ENCODE measurements around the gene CORO2A.
"Not testable (repeated sequence)": the region's sequence is repeated elsewhere in the genome, so short reads cannot be mapped to it uniquely, and the experiment has no call there.

Gene CORO2A

GRCh38 chr9:98180996-98181395 lies 11.4 kb downstream of the CORO2A start:
- no peak for TF ChIP-seq CTCF (IDR thresholded peaks at IDR 0.05; ENCODE audit: borderline replicate concordance, insufficient read depth, low read depth, low read length)
- H3K4me3 ChIP-seq (ENCODE audit: low read depth, low read length): no peak overlapping the region

DNA sequence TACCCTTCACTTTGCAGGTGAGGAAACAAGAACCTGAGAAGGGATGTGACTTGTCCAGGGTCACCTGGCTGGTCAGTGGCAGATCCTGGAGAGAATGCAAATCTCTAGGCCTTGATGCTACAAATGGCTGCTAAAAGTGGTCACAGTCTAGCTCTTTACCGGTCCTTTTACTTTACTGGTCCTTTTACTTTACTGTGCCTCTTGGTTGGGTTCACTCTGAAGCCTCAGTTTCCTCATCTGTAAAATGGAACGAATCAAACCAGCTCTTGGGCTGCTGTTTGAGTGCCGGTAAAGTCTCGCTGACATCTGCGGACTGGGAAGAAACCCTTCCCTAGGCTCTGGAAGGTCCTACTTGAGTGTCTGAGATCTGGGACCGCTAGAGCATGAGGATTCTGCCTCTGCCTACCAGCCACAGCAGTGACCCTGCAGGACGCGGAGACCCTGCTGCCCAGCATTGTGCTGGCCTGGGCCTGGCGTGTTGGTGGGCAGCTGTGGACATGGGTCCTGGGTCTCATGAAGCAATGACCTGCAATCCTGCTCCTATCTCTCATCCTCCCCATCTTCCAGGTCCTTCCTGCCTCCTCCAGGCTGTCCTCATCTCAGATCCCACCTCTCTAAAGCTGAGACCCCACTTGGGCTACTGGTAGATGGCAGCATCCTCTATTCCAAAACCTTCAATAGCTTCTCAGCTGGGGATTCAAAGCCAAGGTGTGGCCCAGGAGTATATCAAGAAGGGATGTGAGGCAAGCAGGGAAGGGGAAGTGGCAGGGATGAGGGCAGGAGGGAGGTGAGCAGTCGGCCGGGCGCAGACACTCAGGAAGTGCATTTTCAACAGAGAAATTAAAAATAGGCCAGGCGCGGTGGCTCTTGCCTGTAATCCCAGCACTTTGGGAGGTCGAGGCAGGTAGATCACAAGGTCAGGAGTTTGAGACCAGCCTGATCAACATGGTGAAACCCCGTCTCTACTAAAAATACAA lies 13.3 kb downstream of the CORO2A start:
- H3K4me3 ChIP-seq (ENCODE audit: low read depth, low read length): no peak overlapping the region
- TF ChIP-seq CTCF (IDR thresholded peaks at IDR 0.05; ENCODE audit: borderline replicate concordance, insufficient read depth, low read depth, low read length): no peak

DNA sequence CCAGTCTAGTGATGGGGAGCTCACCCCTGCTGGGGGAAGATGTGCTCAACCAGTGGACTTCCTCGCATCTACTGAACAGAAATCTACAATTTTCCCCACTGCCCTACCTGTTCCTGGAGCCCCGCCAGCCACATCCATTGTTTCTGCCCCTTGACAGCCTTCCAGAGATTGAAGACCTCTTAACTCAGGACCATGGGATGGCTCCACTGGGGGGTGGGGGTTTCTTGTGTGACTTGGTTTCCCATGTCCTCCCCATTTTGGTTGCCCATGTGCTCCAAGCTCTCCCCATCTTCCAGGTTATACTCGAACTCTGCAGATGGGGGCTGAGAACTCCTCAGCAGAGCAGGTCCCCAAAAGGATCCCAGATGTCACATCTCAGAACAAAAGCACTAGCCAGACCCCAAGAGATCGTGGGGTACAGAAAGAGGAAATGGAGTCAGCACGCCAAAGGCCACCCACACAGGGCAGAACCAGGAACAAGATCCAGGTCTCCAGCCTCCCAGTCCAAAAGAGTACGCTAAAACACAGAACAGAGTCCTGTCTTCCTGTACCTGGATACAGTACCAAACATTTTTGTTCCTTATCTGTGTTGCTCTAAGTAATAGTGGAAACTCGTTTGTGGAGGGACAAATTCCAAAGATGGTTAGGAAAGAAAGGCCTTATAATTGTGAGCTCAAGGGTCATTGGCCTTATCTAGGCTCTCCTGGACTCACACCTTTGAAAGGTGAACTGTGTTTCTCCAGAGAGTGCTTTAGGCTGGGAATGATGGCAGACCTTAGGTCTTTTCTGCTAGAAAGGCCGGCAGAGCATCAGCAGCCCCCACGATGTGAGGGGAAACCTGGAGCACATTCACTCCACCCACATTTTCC lies 15.8 kb downstream of the CORO2A start:
- H3K4me3 ChIP-seq (ENCODE audit: low read depth, low read length): no peak overlapping the region
- no peak for TF ChIP-seq CTCF (IDR thresholded peaks at IDR 0.05; ENCODE audit: borderline replicate concordance, insufficient read depth, low read depth, low read length)

GRCh38 chr9:98175762-98176161 lies 16.7 kb downstream of the CORO2A start:
- H3K4me3 ChIP-seq (ENCODE audit: low read depth, low read length): no peak overlapping the region
- no peak for TF ChIP-seq CTCF (IDR thresholded peaks at IDR 0.05; ENCODE audit: borderline replicate concordance, insufficient read depth, low read depth, low read length)

DNA sequence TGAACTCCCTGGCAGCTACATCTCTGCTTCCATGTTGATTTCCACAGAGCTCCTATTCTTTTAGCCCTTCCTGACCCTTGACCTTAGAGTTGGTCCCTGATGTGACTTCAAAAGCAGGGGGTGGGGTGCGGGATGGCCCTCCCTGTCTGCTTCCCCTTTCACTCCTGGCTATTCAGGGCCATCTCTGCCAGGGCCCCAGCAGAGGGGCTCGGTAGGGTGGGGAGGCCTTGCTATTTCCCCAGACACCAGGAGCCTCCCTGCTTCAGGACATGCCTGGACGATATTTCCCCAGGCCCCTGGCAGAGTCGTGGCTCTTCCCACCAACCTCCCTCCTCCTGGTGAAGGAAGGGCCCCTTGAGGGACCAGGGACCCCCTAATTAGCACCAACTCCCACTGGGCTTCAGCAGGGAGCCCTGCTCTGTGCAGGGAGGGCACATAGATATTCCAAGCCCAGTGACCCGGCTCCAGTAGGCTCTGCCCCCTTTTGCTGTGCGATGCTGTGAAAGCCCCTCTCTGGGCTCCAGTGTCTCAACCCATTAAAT lies 17.3 kb downstream of the CORO2A start:
- no peak overlapping the region for H3K4me3 ChIP-seq (ENCODE audit: low read depth, low read length)
- no peak for TF ChIP-seq CTCF (IDR thresholded peaks at IDR 0.05; ENCODE audit: borderline replicate concordance, insufficient read depth, low read depth, low read length)

- not testable (repeated sequence) for H3K4me3 ChIP-seq (ENCODE audit: low read depth, low read length)
These were observed 17.9 kb downstream of the CORO2A start for GRCh38 chr9:98174502-98174918.

GRCh38 chr9:98173181-98173580 lies 19.3 kb downstream of the CORO2A start:
- H3K4me3 ChIP-seq (ENCODE audit: low read depth, low read length): no peak overlapping the region
- TF ChIP-seq CTCF (IDR thresholded peaks at IDR 0.05; ENCODE audit: borderline replicate concordance, insufficient read depth, low read depth, low read length): no peak

All from GM12875 (cell line).